Mesothelial cell of epicardium (in vitro differentiated cells): ENCODE data around the gene CUZD1. TPM values are rescaled to one million over a fixed set of nuclear protein-coding genes. Genes with fewer than 3 reads are reported as not detected.

Source experiments
- DNase-seq, 2 experiments: peaks; one replicate each; pipeline ENCODE4 v3.0.0; 2021; ENCODE audit warnings: low spot score in 2 of 2; ENCODE audit not compliant: unreplicated experiment in 2 of 2
- H3K27ac Mint-ChIP-seq: 2 replicates; pipeline ENCODE4 v1.8.0; 2021; ENCODE audit warnings: mixed read lengths
- H3K27me3 Mint-ChIP-seq: 2 replicates; pipeline ENCODE4 v1.8.0; 2021; ENCODE audit warnings: low read depth, mixed read lengths
- H3K36me3 Mint-ChIP-seq: 2 replicates; pipeline ENCODE4 v1.8.0; 2021; ENCODE audit warnings: mixed read lengths
- H3K4me1 Mint-ChIP-seq: 2 replicates; pipeline ENCODE4 v1.8.0; 2021; ENCODE audit warnings: mixed read lengths
- H3K4me3 Mint-ChIP-seq: 2 replicates; pipeline ENCODE4 v1.8.0; 2021; ENCODE audit warnings: mild to moderate bottlenecking, moderate library complexity, mixed read lengths
- H3K9me3 Mint-ChIP-seq: 2 replicates; pipeline ENCODE4 v1.8.0; 2021; ENCODE audit warnings: mixed read lengths
- CTCF ChIP-seq: fragments of 200-600 bp; sonication (generic); IDR thresholded peaks from one replicate; pipeline ENCODE4 v1.5.0; 2021; ENCODE audit warnings: antibody characterized with exemption; ENCODE audit not compliant: unreplicated experiment
- total RNA-seq: library from RNA; stranded (reverse); gene quantifications from 3 replicates; pipeline ENCODE4 v1.2.1, GENCODE V29; 2021

The CUZD1 gene
- total RNA-seq, 1 donor from 2014 or later, result not detected

- H3K27me3 Mint-ChIP-seq, result peaks cover 36% of the 10 kb centered on the region
- no peaks in the 10 kb centered on the region for H3K36me3 Mint-ChIP-seq
- no peaks in the 10 kb centered on the region for H3K4me1 Mint-ChIP-seq
- no peaks in the 10 kb centered on the region for H3K9me3 Mint-ChIP-seq
- no peak overlapping the region for H3K27ac Mint-ChIP-seq
- no peak for DNase-seq
- H3K4me3 Mint-ChIP-seq, result no peak overlapping the region
- no peak for TF ChIP-seq CTCF
Observed at GRCh38 chr10:122830273-122830964, 15.2 kb downstream of the CUZD1 start.

GRCh38 chr10:122829454-122829853, 16.2 kb downstream of the CUZD1 start:
- peaks cover 42% of the 10 kb centered on the region for H3K27me3 Mint-ChIP-seq
- no peak overlapping the region for H3K27ac Mint-ChIP-seq
- no peak overlapping the region for H3K4me3 Mint-ChIP-seq
- no peaks in the 10 kb centered on the region for H3K36me3 Mint-ChIP-seq
- no peaks in the 10 kb centered on the region for H3K9me3 Mint-ChIP-seq
- no peak for DNase-seq
- H3K4me1 Mint-ChIP-seq, result no peaks in the 10 kb centered on the region
- no peak for TF ChIP-seq CTCF

DNA sequence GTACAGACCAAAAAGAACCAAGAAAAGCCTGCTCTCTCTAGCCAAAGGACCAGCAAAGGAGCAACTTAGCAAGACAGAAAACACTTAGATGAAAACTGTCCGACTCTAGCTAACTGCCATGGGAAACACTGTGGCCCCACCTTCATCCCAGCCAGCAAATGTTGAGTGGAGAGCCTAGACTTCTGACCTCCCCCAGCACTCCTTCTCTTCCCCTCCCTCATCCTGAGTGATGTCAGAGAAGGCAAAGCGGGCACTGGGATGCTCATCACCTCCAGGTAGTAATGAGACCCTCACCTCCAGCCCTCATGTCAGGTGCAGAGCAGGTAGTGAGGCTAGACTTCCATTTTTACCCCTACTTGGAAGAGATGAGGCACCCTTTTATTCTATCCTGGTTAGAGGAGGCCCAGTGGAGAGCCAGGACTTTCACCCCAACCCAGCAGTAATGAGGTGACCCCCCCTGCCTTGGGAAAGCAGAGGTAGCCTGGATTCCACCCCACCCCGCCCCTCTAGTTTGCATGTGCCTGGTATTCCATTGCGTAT, 16.9 kb downstream of the CUZD1 start:
- Mint-ChIP-seq H3K27ac (no peak overlapping the region), H3K9me3 (no peaks in the 10 kb centered on the region), H3K4me3 (no peak overlapping the region), H3K4me1 (no peaks in the 10 kb centered on the region), H3K27me3 (peaks cover 49% of the 10 kb centered on the region), H3K36me3 (no peaks in the 10 kb centered on the region)
- no peak for DNase-seq
- no peak for TF ChIP-seq CTCF

DNA sequence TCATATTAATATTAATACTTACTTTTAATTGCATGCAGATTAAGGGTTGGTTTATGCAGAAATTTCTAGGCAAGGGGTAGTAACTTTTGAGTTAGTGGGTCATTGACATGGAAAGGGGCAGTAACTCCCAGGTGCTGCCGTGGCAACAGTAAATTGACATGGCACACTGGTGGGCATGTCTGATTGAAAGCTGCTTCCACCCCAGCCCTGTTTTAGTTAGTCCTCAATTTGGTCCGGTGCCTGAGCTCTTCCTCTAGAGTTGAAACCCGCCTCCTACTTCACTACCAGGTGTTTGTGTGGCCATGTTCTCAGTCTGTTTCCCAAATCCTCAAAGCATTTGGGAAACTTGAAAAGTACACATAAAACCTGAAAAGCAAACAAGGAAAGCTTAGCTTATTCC, 18.4 kb downstream of the CUZD1 start:
- Mint-ChIP-seq H3K27ac (no peak overlapping the region), H3K36me3 (no peaks in the 10 kb centered on the region), H3K27me3 (peaks cover 61% of the 10 kb centered on the region), H3K9me3 (no peaks in the 10 kb centered on the region), H3K4me3 (no peak overlapping the region), H3K4me1 (no peaks in the 10 kb centered on the region)
- no peak for DNase-seq
- TF ChIP-seq CTCF, result no peak

DNA sequence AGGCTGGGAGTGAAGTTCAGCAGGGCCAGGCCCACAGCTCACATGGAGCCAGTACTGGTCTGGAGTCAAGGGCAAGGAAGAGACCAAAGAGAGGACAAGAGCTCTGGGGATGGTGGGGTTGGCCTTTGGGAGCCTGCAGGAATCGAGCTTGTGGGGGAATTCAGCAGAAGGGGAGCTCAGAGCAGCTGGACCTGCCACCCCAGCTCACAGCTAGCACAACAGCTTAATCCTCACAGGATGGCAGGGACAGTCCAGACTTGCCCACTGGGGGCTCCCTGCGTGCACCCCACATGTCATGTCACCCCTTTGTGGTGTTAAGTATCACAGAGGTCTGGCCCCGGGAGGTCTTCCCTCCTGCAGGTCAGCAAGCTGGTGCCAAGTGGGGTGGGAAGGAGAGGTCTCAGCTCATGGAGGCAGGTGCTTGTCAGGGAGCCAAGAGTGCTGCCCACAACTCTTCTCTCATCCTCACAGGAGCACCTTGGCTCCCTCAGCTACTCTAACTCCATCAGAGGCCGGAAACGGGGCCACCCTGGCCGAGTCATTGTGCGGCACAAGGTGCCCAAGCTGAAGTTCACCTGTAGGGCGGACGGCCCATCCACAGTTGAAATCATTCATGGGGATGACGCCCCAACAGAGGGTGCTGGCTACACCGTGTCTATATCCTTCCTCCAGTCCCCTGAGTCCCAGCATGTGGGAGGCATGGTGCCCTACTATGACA, 22.5 kb downstream of the CUZD1 start:
- H3K9me3 Mint-ChIP-seq, result no peaks in the 10 kb centered on the region
- H3K4me1 Mint-ChIP-seq, result no peaks in the 10 kb centered on the region
- peaks cover 58% of the 10 kb centered on the region for H3K27me3 Mint-ChIP-seq
- no peak overlapping the region for H3K27ac Mint-ChIP-seq
- H3K4me3 Mint-ChIP-seq, result no peak overlapping the region
- TF ChIP-seq CTCF, result no peak
- H3K36me3 Mint-ChIP-seq, result no peaks in the 10 kb centered on the region
- DNase-seq, result no peak
